Stimulated activated naive B cell treated with anti-CD40 and anti-IgM and Interleukin-4, amounts not matched to agents 10 μg/mL and 1 μg/mL and 100 μg/mL, for 72 hours (primary cell): ENCODE measurements around the gene EFR3B.

Source experiments
- ATAC-seq, 2 donors: fragments of 150-1000 bp; cut with Tn5 transposase; replicated peaks; 2 replicates each; pipeline ENCODE4 v1.10.0; 2021; ENCODE audit warnings: moderate library complexity in 1 of 2
- DNase-seq: peaks from one replicate; pipeline ENCODE4 v3.0.0; 2021
- H3K27ac Mint-ChIP-seq: one replicate; pipeline ENCODE4 v1.8.0; 2022; ENCODE audit warnings: mild to moderate bottlenecking, mixed read lengths
- H3K27me3 Mint-ChIP-seq, 2 donors: one replicate each; pipeline ENCODE4 v1.8.0; 2022; ENCODE audit warnings: mixed read lengths in 2 of 2
- H3K36me3 Mint-ChIP-seq, 2 donors: one replicate each; pipeline ENCODE4 v1.8.0; 2022; ENCODE audit warnings: mixed read lengths in 2 of 2, mild to moderate bottlenecking in 1 of 2
- H3K4me1 Mint-ChIP-seq, 2 donors: one replicate each; pipeline ENCODE4 v1.8.0; 2022; ENCODE audit warnings: mixed read lengths in 2 of 2, mild to moderate bottlenecking in 1 of 2
- H3K4me3 Mint-ChIP-seq, 2 donors: one replicate each; pipeline ENCODE4 v1.8.0; 2022; ENCODE audit warnings: mild to moderate bottlenecking in 2 of 2, mixed read lengths in 2 of 2, moderate library complexity in 1 of 2
- H3K9me3 Mint-ChIP-seq, 2 donors: one replicate each; pipeline ENCODE4 v1.8.0; 2022; ENCODE audit warnings: mixed read lengths in 2 of 2, mild to moderate bottlenecking in 1 of 2

EFR3B gene

DNA sequence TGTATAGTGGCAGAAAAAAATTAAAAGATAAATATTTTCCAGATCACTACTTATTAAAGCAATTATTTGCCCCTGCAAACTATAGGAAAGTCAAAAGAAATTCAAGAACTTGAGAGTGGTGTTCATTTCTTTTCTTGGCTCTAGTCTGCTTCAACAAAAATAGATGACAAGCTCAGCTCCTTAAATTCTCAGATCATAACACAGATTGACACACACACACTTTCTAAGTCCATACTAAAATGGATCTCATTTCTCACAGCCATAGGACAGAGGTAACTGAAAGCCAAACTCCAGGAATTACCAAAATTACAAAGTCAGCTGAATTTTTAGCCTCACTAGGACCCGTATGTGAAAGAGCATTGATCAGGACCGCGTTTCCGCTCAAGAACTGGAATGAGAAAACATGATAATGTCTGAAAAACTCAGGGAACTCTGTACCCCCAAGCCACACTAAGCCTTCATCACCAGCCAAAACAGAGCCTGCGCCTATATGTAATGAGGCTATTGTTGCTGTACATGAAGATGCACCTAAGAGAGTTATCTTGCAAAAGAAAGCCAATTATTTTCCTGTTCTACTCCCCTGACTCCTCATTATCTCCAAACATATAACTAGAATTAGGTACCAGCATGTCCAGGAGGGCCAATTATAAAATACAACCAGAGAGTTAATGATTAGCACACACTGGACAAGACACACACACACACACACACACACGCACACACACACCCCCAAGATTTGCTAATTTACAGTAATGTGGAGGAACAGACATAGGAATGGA lies 16.5 kb upstream of the EFR3B start:
- no peaks in the 10 kb centered on the region for H3K36me3 Mint-ChIP-seq
- DNase-seq (no peak), ATAC-seq (no peak)
- no peak overlapping the region for H3K27ac Mint-ChIP-seq
- H3K9me3 Mint-ChIP-seq = no peaks in the 10 kb centered on the region
- H3K4me3 Mint-ChIP-seq = no peak overlapping the region
- H3K27me3 Mint-ChIP-seq = peaks cover 11 to 13% of the 10 kb centered on the region in 2 donors
- peaks cover 9 to 10% of the 10 kb centered on the region in 2 donors for H3K4me1 Mint-ChIP-seq

DNA sequence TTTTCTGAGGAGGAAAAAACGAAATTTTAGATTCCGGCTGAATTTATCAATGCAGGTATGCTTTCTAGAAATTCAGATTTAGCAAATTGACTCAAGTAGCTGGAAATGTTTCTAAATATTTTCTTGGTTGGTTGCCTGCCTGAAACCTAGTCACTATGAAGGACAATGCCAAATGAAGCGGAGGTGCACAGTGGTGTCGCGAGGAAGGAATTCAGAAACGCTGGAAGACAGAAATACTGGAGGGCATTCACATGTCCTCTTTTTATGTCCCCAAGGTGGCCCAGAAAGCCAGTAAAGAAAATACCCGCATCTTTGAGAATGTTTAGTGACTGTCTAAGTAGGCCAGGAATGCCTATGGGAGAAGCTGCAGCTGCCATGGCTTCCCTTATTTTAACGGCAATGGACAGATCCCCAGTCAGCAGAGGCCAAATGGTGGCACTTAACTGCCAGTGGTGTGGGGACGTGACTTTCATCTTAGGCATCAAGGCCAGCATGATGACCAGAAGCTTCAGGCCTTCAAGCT lies 15.8 kb upstream of the EFR3B start:
- Mint-ChIP-seq H3K27me3 (peaks cover 11 to 13% of the 10 kb centered on the region in 2 donors), H3K36me3 (no peaks in the 10 kb centered on the region), H3K9me3 (no peaks in the 10 kb centered on the region), H3K4me3 (no peak overlapping the region), H3K4me1 (peaks cover 9 to 14% of the 10 kb centered on the region in 2 donors), H3K27ac (no peak overlapping the region)
- no peak for ATAC-seq
- no peak for DNase-seq

DNA sequence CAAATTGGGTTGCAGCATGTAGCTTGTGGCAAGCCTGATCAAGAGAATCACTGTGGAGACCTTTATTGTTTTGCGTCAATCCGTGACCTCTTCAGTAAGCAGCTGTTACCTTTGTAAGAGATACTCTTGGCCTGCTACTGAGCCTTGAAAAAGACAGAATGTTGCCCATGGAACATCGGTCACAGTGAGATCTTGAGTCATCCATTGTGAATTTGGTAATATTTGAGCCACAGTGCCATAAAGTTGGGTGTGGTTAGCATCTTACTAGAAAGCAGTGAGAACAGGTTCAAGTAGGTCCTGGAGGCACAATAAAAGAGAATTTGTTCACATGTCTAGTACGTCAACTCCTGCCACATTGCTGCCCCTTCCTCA lies 12.7 kb upstream of the EFR3B start:
- H3K27me3 Mint-ChIP-seq = peaks cover 0 to 7% of the 10 kb centered on the region in 2 donors
- DNase-seq (no peak), ATAC-seq (no peak)
- peaks cover 0 to 2% of the 10 kb centered on the region in 2 donors for H3K36me3 Mint-ChIP-seq
- H3K27ac Mint-ChIP-seq = no peak overlapping the region
- peaks cover 2 to 6% of the 10 kb centered on the region in 2 donors for H3K9me3 Mint-ChIP-seq
- no peak overlapping the region for H3K4me3 Mint-ChIP-seq
- peaks cover 5 to 6% of the 10 kb centered on the region in 2 donors for H3K4me1 Mint-ChIP-seq

DNA sequence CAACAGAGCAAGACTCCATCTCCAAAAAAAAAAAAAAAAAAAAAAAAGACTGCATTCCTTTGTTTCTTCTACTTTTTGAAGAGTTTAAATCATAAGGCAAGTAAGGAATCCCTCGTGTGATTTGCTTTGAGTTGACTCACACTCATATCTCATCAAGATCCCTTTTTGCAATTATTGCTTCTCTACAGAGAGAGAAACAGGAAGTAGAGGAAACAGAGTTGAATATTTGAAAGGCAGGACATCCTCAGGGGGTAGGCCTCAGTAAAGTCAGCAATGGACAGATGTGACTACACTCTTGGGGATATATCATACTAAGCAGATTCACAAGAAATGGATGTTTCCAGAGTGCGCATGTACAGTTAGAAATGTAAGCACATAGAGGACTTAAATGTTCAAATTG lies 11.2 kb upstream of the EFR3B start:
- Mint-ChIP-seq H3K27me3 (peaks cover 0 to 4% of the 10 kb centered on the region in 2 donors), H3K4me3 (no peak overlapping the region), H3K36me3 (peaks cover 0 to 4% of the 10 kb centered on the region in 2 donors), H3K27ac (no peak overlapping the region), H3K4me1 (peaks cover 5 to 6% of the 10 kb centered on the region in 2 donors), H3K9me3 (peaks cover 3 to 7% of the 10 kb centered on the region in 2 donors)
- ATAC-seq = peak; percentile 72 to 77
- no peak for DNase-seq

DNA sequence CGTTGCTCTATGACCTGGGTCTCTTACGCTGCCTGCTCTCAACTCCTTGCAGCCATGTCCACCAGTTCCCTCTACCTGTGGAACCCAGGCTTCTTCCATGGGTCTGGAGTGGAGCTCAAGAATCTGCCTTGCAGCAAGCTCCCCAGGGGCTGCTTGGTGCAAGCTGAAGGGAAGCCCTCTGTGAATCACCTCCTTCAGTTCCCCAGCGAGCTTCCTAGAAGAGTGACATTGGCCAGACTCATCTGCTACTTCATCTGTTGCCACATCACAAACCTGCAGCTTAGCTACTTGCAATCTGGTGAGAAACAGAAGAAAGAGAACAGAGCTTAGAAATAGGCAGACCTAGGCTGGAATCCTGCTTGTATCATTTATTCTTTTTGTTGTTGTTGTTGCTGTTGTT lies 9.8 kb upstream of the EFR3B start:
- DNase-seq = no peak
- peaks cover 0 to 4% of the 10 kb centered on the region in 2 donors for H3K27me3 Mint-ChIP-seq
- peak; percentile 34 to 44 for ATAC-seq
- no peak overlapping the region for H3K4me3 Mint-ChIP-seq
- H3K36me3 Mint-ChIP-seq = peaks cover 0 to 4% of the 10 kb centered on the region in 2 donors
- H3K4me1 Mint-ChIP-seq = peaks cover 5 to 6% of the 10 kb centered on the region in 2 donors
- peaks cover 3 to 7% of the 10 kb centered on the region in 2 donors for H3K9me3 Mint-ChIP-seq
- H3K27ac Mint-ChIP-seq = no peak overlapping the region

DNA sequence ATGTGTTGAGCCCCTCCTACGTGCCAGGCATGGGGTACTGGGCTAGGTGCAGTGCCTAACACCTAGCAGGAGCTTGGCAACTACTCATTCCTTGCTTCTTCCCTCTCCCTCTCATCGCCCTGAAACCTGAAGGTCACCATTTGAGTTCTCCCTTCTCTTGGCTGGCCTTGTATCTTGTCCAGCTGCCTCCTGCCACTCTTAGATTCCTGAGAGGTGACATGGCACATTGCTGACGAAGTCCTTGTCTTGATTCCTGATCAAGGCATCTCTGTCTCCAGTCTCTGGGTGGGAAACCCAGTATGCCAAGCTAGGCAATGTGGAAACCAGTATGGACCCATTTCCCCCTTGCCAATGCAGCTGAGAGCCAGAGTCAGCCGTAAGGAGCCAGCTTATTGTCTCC lies 9.0 kb upstream of the EFR3B start:
- no peak for DNase-seq
- Mint-ChIP-seq H3K36me3 (peaks cover 0 to 4% of the 10 kb centered on the region in 2 donors), H3K4me3 (no peak overlapping the region), H3K27ac (no peak overlapping the region), H3K27me3 (no peaks in the 10 kb centered on the region), H3K9me3 (peaks cover 3 to 7% of the 10 kb centered on the region in 2 donors), H3K4me1 (peaks cover 5 to 6% of the 10 kb centered on the region in 2 donors)
- ATAC-seq = no peak

DNA sequence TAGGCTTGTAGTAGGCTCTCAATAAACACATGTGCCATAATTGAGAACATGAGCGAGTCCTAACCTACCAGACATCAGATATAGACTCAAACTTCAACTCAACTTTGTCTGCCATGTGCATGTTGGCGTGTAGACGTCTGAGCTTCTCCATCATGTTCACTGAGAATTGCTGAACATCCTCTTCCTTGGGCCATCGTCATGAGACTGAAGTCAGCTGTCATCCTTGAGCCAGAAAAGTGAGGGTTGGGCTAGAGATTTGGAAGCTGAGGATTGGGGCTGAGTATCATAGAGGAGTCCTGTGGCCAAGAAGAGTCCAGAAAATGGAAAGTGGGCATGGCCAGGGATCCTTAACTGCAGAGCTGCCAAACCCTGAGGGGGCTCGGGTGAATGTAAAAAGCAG lies 7.8 kb upstream of the EFR3B start:
- Mint-ChIP-seq H3K9me3 (peaks cover 3 to 7% of the 10 kb centered on the region in 2 donors), H3K36me3 (peaks cover 0 to 4% of the 10 kb centered on the region in 2 donors), H3K4me1 (peaks cover 5 to 6% of the 10 kb centered on the region in 2 donors), H3K27ac (no peak overlapping the region), H3K27me3 (no peaks in the 10 kb centered on the region), H3K4me3 (no peak overlapping the region)
- DNase-seq (no peak), ATAC-seq (no peak)

DNA sequence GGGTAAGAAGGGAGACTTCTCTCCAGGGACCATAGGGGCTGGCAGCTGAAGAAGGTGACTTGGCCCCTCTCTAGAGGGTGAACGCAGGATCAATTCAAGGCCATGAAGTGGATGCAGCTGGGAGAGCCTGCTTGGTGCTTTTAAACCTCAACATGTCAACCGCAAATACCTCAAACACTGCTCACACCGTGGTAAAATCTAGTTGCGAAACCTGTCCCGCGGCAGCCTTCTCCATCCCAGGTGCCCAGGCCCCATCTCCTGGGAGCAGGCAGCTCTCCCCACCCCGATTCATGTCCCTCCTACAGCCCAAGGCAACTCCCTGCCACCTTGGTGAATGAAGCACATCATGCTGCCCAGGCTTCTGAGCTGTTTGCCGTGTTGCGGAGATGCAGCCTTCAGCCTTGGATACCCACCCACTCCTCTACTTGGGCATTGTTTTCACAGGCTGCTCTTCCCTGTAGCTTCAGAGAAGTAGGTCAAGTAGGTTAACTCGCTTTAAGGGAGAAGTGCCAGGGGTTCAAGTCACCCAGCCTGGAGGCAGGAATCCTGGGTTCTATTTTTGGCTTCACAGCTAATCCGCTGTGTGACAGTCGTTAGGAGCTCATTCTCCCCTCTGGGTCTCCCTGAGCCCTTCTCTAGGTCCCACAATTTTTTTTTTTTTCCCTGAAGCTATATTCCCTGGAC lies 6.2 kb upstream of the EFR3B start:
- Mint-ChIP-seq H3K27ac (no peak overlapping the region), H3K4me3 (no peak overlapping the region), H3K36me3 (peaks cover 0 to 4% of the 10 kb centered on the region in 2 donors), H3K9me3 (peaks cover 3 to 7% of the 10 kb centered on the region in 2 donors), H3K4me1 (peaks cover 4 to 5% of the 10 kb centered on the region in 2 donors), H3K27me3 (peaks cover 5 to 6% of the 10 kb centered on the region in 2 donors)
- ATAC-seq (no peak), DNase-seq (no peak)

DNA sequence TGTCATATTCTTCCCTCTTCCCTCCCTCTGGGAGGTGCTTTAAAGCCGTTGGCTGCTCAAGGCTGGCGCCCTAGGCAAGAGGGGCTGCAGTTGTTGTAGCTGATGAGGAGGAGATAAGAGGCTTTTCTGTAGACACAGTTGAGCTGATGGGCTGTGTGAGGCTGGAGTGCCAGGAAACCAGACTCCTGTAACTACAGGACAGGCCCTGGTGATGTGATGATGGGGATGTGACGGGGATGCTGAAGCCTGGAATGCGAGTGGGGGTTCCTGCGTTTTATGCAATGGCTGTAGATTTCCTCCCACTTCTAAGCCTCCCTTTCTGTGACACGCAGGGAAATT lies 5.7 kb upstream of the EFR3B start:
- Mint-ChIP-seq H3K9me3 (peaks cover 3 to 7% of the 10 kb centered on the region in 2 donors), H3K27ac (no peak overlapping the region), H3K27me3 (peaks cover 5 to 9% of the 10 kb centered on the region in 2 donors), H3K4me1 (peaks cover 2 to 8% of the 10 kb centered on the region in 2 donors), H3K36me3 (peaks cover 0 to 4% of the 10 kb centered on the region in 2 donors), H3K4me3 (no peak overlapping the region)
- no peak for ATAC-seq
- no peak for DNase-seq

DNA sequence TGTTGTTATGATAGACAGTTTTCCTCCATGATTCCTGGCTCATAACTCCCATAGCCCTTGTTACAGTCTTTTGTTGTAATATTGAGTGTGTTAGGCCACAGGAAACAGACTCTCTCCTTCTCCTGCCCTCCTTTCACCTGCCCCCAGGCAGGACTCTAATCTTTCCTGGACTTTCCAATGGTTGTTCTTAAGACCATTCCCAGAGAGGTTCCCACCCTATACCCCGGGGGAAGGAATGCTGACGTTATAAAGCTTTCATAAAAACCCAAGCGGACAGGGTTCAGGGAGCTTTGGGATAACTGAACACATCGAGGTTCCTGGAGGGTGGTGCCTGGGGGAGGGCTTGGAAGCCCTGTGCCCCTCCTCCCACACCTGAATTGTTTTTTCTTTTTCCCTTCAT lies 2.8 kb upstream of the EFR3B start:
- H3K27me3 Mint-ChIP-seq = peaks cover 18 to 32% of the 10 kb centered on the region in 2 donors
- DNase-seq = no peak

DNA sequence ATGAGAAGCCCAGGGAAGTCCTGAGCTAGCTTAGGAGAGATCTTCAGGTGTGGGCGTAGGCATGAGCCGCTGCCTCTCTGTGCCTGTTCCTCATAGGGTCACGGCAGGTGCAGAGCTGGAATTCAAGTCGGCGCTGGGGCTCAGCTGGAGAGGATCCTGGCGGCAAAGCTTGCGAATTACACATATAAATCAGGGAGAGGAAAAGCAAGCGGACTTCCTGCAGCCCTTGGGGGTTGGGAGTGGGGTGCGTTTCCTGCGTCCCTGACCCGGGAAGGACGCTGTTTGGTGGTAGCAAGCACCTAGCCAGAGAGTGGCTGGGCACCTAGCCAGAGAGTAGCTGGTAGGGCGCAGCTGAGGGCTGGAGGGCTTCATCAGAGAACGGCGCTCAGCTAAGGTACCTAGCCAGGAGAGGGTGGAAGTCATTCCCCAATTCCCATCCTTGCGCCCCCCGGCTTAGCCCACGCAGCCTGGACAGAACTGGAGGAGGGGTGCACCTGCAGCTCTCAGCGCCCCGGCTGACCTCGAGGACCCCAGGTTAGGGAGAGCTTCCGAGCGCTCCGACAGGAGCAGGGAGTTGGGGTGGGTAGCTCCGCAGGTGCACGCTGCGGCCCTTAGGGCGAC lies 459 bp upstream of the EFR3B start:
- Mint-ChIP-seq H3K27ac (no peak overlapping the region), H3K9me3 (no peaks in the 10 kb centered on the region), H3K36me3 (no peaks in the 10 kb centered on the region), H3K4me3 (peak overlapping the region; percentile 74 to 75), H3K27me3 (peaks cover 29 to 44% of the 10 kb centered on the region in 2 donors), H3K4me1 (peaks cover 23 to 39% of the 10 kb centered on the region in 2 donors)
- peak in 1 of 2 donors; percentile 14 for ATAC-seq
- DNase-seq = peak; percentile 6

More for the DNA sequence above, 2.8 kb upstream of the EFR3B start:
- Mint-ChIP-seq H3K4me3 (no peak overlapping the region), H3K27ac (no peak overlapping the region), H3K9me3 (peaks cover 2% of the 10 kb centered on the region in 2 donors), H3K4me1 (peaks cover 16 to 28% of the 10 kb centered on the region in 2 donors), H3K36me3 (peaks cover 0 to 2% of the 10 kb centered on the region in 2 donors)
- ATAC-seq = no peak

DNA sequence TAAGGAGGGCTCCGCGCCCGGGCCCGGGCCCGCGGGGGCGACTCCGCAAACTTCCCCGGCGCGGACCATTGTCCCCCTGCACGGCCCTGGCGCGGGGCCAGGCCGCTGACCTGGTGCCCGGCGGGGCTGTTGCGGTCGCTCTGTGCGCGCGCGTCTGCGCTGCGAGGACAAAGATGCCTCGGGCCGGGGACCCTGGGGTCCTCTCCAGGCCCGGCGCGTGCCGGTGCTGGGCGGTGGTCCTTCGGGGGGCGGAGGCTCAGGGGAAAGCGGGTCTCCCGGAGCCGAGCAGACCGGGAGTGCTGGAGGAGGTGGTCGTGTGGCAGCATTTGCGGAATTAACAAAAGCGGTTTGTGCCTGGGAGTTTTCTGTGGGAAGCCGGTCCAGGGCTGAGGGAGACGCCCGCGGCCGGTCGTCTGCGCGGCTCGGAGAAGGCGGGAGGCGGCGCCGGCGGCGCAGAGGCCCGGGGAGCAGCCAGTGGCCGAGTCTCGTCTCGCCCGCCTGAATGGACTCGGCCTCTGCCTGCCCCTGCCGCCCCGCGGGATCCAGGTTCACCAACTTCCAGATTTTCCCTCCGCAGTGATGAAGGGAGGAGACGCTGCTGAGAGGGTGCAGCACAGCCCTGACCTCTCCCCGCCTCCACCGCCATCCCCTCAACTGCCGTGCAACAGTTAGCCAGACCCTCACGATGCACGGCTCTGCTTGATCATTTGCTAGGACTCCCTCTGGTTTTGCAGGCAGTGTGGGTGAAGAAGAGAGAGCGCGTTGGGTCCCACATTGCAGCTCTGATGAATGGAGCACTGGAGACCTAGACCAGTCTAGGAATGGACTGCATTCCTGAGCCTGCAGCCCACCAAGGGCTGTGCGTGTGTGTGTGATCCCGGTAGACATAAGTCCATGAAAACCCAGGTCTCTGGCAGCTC lies 705 bp downstream of the EFR3B start:
- Mint-ChIP-seq H3K27me3 (peaks cover 32 to 44% of the 10 kb centered on the region in 2 donors), H3K27ac (peak overlapping the region; percentile 69), H3K36me3 (no peaks in the 10 kb centered on the region), H3K4me3 (peak overlapping the region; percentile 84 to 90), H3K4me1 (peaks cover 23 to 39% of the 10 kb centered on the region in 2 donors), H3K9me3 (no peaks in the 10 kb centered on the region)
- peak in 1 of 2 donors; percentile 9 for ATAC-seq
- no peak for DNase-seq

DNA sequence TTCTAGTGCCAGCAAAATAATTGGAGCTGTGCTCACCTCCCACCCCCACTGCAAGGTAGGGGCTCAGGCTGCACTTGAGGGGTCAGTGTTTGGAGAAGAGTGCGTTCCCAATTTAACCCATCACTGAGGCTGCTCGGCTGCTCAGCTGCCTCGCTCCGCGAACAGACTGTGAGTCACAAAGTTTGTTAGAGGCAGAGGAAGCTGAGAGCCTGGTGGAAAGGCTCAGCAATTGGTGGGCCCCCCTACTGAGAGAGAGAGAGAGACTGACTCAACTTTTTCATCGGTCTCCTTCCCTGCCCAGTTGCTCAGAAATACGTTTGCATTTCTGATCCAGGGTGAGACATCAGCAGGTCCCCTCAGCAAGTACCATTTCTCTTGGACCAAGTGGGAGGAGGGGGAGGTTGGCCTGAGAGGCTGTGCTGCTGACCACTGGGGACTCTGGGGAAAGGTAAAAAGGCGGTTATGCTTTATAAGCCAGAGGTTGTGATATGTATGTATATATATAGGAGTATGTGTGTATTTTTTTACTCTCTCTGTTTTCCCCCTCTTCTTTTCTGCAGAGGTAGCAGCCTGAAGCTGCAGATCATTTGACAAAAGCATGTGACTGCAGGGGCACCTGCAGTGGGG lies 1.5 kb downstream of the EFR3B start:
- ATAC-seq (peak; percentile 26 to 41), DNase-seq (peak; percentile 8)
- Mint-ChIP-seq H3K4me1 (peaks cover 23 to 39% of the 10 kb centered on the region in 2 donors), H3K9me3 (no peaks in the 10 kb centered on the region), H3K27ac (peak overlapping the region; percentile 56), H3K4me3 (peak overlapping the region; percentile 84 to 90), H3K27me3 (peaks cover 32 to 44% of the 10 kb centered on the region in 2 donors), H3K36me3 (no peaks in the 10 kb centered on the region)
